Measurements from ENCODE around the gene PHLDB1. TPM values are rescaled to one million over a fixed set of nuclear protein-coding genes. Genes with fewer than 3 reads are reported as not detected.

Gene PHLDB1
- total RNA-seq, 1 experiment from 2014 or later, result 48.7 TPM

- DNase-seq (ENCODE audit: low read depth), result no peak
These were observed 31.3 kb downstream of the PHLDB1 start for GRCh38 chr11:118638726-118639125.

- no peak for DNase-seq (ENCODE audit: low read depth)
These were observed 32.5 kb downstream of the PHLDB1 start for GRCh38 chr11:118639899-118640298.

GRCh38 chr11:118640332-118641154, 33.1 kb downstream of the PHLDB1 start:
- DNase-seq (ENCODE audit: low read depth), result no peak

- no peak for DNase-seq (ENCODE audit: low read depth)
These were observed 34.1 kb downstream of the PHLDB1 start for GRCh38 chr11:118641397-118642019.

GRCh38 chr11:118643142-118643994, 36.0 kb downstream of the PHLDB1 start:
- no peak for DNase-seq (ENCODE audit: low read depth)

- DNase-seq (ENCODE audit: low read depth), result no peak
These were observed 36.6 kb downstream of the PHLDB1 start for GRCh38 chr11:118643995-118644345.

- DNase-seq (ENCODE audit: low read depth), result no peak
These were observed 37.1 kb downstream of the PHLDB1 start for GRCh38 chr11:118644496-118644895.

GRCh38 chr11:118645066-118645715, 37.8 kb downstream of the PHLDB1 start:
- DNase-seq (ENCODE audit: low read depth), result no peak

- DNase-seq (ENCODE audit: low read depth), result no peak
These were observed 39.0 kb downstream of the PHLDB1 start for GRCh38 chr11:118646393-118646792.

GRCh38 chr11:118648291-118648690, 40.9 kb downstream of the PHLDB1 start:
- DNase-seq (ENCODE audit: low read depth), result no peak

- DNase-seq (ENCODE audit: low read depth), result no peak
These were observed 42.5 kb downstream of the PHLDB1 start for GRCh38 chr11:118649941-118650340.

GRCh38 chr11:118650366-118650765, 43.0 kb downstream of the PHLDB1 start:
- DNase-seq (ENCODE audit: low read depth), result no peak

- no peak for DNase-seq (ENCODE audit: low read depth)
These were observed 44.4 kb downstream of the PHLDB1 start for GRCh38 chr11:118651820-118652219.

- peak; percentile 25 for DNase-seq (ENCODE audit: low read depth)
These were observed 45.3 kb downstream of the PHLDB1 start for GRCh38 chr11:118652681-118653181.

GRCh38 chr11:118653684-118654390, 46.4 kb downstream of the PHLDB1 start:
- DNase-seq (ENCODE audit: low read depth), result no peak

- DNase-seq (ENCODE audit: low read depth), result no peak
These were observed 48.2 kb downstream of the PHLDB1 start for GRCh38 chr11:118655486-118656190.

GRCh38 chr11:118656563-118657165, 49.2 kb downstream of the PHLDB1 start:
- no peak for DNase-seq (ENCODE audit: low read depth)

GRCh38 chr11:118657238-118657637, 49.8 kb downstream of the PHLDB1 start:
- peak; percentile 22 for DNase-seq (ENCODE audit: low read depth)

GRCh38 chr11:118657709-118658428, 50.5 kb downstream of the PHLDB1 start:
- DNase-seq (ENCODE audit: low read depth), result no peak

All from HT1080 (cell line).